Caco-2 (cell line): Measurements from ENCODE around the gene KRT81. TPM values are rescaled to one million over a fixed set of nuclear protein-coding genes. Genes with fewer than 3 reads are reported as not detected.

Experiments used
- BruUV-seq: library from RNA; stranded (reverse); fragments of 400-500 nt; replicated peaks from 2 replicates; lab custom pipeline; 2021; lab: Mats Ljungman, UMichigan
- CTCF ChIA-PET: fragments of 300-600 bp; sonication (Branson Sonifier 250); formaldehyde crosslinking; loops from one replicate; lab custom pipeline; 2022; ENCODE audit warnings: antibody characterized with exemption; lab: Charles Lee
- POLR2A ChIA-PET: fragments of 300-600 bp; sonication (Branson Sonifier 250); formaldehyde crosslinking; loops from one replicate; lab custom pipeline; 2022; ENCODE audit warnings: antibody characterized with exemption; lab: Charles Lee
- DNase-seq, 2 experiments: peaks; one replicate each; pipeline versions ENCODE4 v3.0.0 to v3.0.0-alpha.2; 2020 to 2022
- H3K27me3 ChIP-seq: replicated peaks from 2 replicates; pipeline ENCODE4 v1.6.0; 2011; ENCODE audit warnings: low read length; ENCODE audit not compliant: control insufficient read depth, insufficient read depth
- H3K36me3 ChIP-seq: 2 replicates; pipeline ENCODE4 v1.5.1; 2011; ENCODE audit warnings: low read length; ENCODE audit not compliant: control insufficient read depth, insufficient read depth
- H3K4me1 ChIP-seq: fragments of 250-450 bp; sonication (Bioruptor Pico); 2 replicates; pipeline ENCODE4 v1.5.1; 2020; ENCODE audit warnings: mild to moderate bottlenecking
- H3K4me3 ChIP-seq: 2 replicates; pipeline ENCODE4 v1.5.1; 2011; ENCODE audit warnings: low read depth, mild to moderate bottlenecking, control low read depth, low read length
- H3K9me3 ChIP-seq: fragments of 250-450 bp; sonication (Bioruptor Pico); 2 replicates; pipeline ENCODE4 v1.5.1; 2020; ENCODE audit warnings: mild to moderate bottlenecking, moderate library complexity
- H3K27ac Mint-ChIP-seq: one replicate; pipeline ENCODE4 v1.8.0; 2022; ENCODE audit warnings: mixed read lengths; ENCODE audit not compliant: unreplicated experiment
- H3K27me3 Mint-ChIP-seq: one replicate; pipeline ENCODE4 v1.8.0; 2022; ENCODE audit warnings: mixed read lengths; ENCODE audit not compliant: insufficient read depth, unreplicated experiment
- H3K36me3 Mint-ChIP-seq: one replicate; pipeline ENCODE4 v1.8.0; 2022; ENCODE audit warnings: mild to moderate bottlenecking, mixed read lengths; ENCODE audit not compliant: insufficient read depth, unreplicated experiment
- H3K4me1 Mint-ChIP-seq: one replicate; pipeline ENCODE4 v1.8.0; 2022; ENCODE audit warnings: low read depth, mixed read lengths; ENCODE audit not compliant: unreplicated experiment
- H3K4me3 Mint-ChIP-seq: one replicate; pipeline ENCODE4 v1.8.0; 2022; ENCODE audit warnings: mild to moderate bottlenecking, moderate library complexity, mixed read lengths; ENCODE audit not compliant: unreplicated experiment
- H3K9me3 Mint-ChIP-seq: one replicate; pipeline ENCODE4 v1.8.0; 2022; ENCODE audit warnings: mixed read lengths; ENCODE audit not compliant: unreplicated experiment
- intact Hi-C: fragments of 100-400 bp; cut with micrococcal nuclease; formaldehyde crosslinking; loops from one replicate; pipeline ENCODE4 v1.10.0; 2022; ENCODE audit not compliant: unreplicated experiment
- total RNA-seq: library from RNA; stranded (reverse); gene quantifications from 2 replicates; pipeline ENCODE4 v1.2.3, GENCODE V29; 2022
- TF ChIP-seq, protein P1 (sequence below), 2 experiments: fragments of 200-600 bp in 1 of 2; IDR thresholded peaks; 1 replicate in 1 of 2; 2 replicates in 1 of 2; pipeline versions ENCODE4 v1.5.1 to v1.8.0; 2011 to 2022; ENCODE audit warnings: antibody characterized with exemption in 1 of 2, control low read depth in 1 of 2, inconsistent platforms in 1 of 2, low read depth in 1 of 2, low read length in 1 of 2, mild to moderate bottlenecking in 1 of 2, moderate library complexity in 1 of 2; ENCODE audit not compliant: insufficient read depth in 1 of 2, severe bottlenecking in 1 of 2, unreplicated experiment in 1 of 2

KRT81 gene
- total RNA-seq, 1 experiment from 2014 or later: 0.45 TPM

- Mint-ChIP-seq H3K27ac (no peak overlapping the region), H3K4me3 (no peak overlapping the region), H3K4me1 (peaks cover 3% of the 10 kb centered on the region), H3K36me3 (no peaks in the 10 kb centered on the region), H3K27me3 (no peaks in the 10 kb centered on the region), H3K9me3 (peaks cover 2% of the 10 kb centered on the region)
- ChIA-PET CTCF (interaction anchor here (0.8 kb wide), 1 partner anchor 12 kb away, joined by 4 read pairs; no protein-coding TSS in a partner anchor), POLR2A (no interaction called here)
- no peak for DNase-seq
- no peak overlapping the region for H3K4me3 ChIP-seq
- BruUV-seq: no TSS peak
- H3K27me3 ChIP-seq: no peaks in the 10 kb centered on the region
- TF ChIP-seq, protein P1, sequence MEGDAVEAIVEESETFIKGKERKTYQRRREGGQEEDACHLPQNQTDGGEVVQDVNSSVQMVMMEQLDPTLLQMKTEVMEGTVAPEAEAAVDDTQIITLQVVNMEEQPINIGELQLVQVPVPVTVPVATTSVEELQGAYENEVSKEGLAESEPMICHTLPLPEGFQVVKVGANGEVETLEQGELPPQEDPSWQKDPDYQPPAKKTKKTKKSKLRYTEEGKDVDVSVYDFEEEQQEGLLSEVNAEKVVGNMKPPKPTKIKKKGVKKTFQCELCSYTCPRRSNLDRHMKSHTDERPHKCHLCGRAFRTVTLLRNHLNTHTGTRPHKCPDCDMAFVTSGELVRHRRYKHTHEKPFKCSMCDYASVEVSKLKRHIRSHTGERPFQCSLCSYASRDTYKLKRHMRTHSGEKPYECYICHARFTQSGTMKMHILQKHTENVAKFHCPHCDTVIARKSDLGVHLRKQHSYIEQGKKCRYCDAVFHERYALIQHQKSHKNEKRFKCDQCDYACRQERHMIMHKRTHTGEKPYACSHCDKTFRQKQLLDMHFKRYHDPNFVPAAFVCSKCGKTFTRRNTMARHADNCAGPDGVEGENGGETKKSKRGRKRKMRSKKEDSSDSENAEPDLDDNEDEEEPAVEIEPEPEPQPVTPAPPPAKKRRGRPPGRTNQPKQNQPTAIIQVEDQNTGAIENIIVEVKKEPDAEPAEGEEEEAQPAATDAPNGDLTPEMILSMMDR (IDR thresholded peaks at IDR 0.05; ENCODE audit: insufficient read depth in 1 of 2, low read depth in 1 of 2, low read length in 1 of 2, severe bottlenecking in 1 of 2, unreplicated experiment in 1 of 2): no peak
- H3K4me1 ChIP-seq: peaks cover 21% of the 10 kb centered on the region
- intact Hi-C loops: no loop called here
- peaks cover 16% of the 10 kb centered on the region for H3K9me3 ChIP-seq
- peaks cover under 1% of the 10 kb centered on the region; the same call in 1 of the 2 replicates for H3K36me3 ChIP-seq
These were observed 24.8 kb downstream of the KRT81 start for GRCh38 chr12:52266514-52266913.

- Mint-ChIP-seq H3K27ac (no peak overlapping the region), H3K9me3 (no peaks in the 10 kb centered on the region), H3K27me3 (no peaks in the 10 kb centered on the region), H3K36me3 (no peaks in the 10 kb centered on the region), H3K4me1 (peaks cover 6% of the 10 kb centered on the region), H3K4me3 (no peak overlapping the region)
- H3K9me3 ChIP-seq: peaks cover 19% of the 10 kb centered on the region
- H3K27me3 ChIP-seq: no peaks in the 10 kb centered on the region
- peaks cover 1% of the 10 kb centered on the region; the same call in 1 of the 2 replicates for H3K36me3 ChIP-seq
- DNase-seq: no peak
- H3K4me3 ChIP-seq: no peak overlapping the region
- H3K4me1 ChIP-seq: peaks cover 21% of the 10 kb centered on the region
- TF ChIP-seq, protein P1 (IDR thresholded peaks at IDR 0.05; ENCODE audit: insufficient read depth in 1 of 2, low read depth in 1 of 2, low read length in 1 of 2, severe bottlenecking in 1 of 2, unreplicated experiment in 1 of 2): no peak
- BruUV-seq: no TSS peak
- POLR2A ChIA-PET: no interaction called here
- CTCF ChIA-PET: interaction anchor here (0.5 to 1.8 kb wide), 2 partner anchors 15 to 45 kb away, joined by 3 to 6 read pairs; no protein-coding TSS in a partner anchor
- intact Hi-C loops: no loop called here
These were observed 26.9 kb downstream of the KRT81 start for GRCh38 chr12:52264435-52264825.

DNA sequence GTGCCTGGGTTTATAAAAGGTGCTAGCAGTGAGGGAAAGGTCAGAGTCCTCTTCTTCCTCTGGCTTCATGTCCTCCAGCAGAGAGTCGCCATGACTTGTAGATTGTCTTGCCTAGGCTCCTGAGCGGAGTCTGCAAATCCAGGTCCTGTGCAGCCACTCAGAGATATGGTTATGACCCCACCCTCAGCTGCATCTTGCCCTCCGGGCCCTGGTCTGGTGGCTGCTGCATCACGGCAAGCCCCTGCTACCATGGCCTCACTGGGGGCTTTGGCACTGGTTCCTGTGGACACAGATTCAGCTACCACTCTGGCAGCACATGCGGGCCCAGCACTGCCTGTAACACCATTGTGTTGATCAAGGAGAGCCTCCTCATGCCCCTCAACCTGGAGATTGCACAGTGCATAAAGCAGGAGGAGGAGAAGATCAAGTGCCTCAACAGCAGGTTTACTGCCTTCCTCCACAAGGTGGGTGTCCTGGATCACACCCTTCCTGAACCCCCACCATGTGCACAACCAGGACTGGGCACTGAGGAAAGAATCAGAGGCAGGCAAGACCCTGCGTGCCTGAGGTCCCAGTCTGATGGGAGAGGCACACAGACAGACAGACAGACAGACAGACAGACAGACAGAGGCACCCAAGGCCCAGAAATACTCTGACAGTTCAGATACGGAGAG lies 27.4 kb downstream of the KRT81 start:
- POLR2A ChIA-PET: no interaction called here

More for the DNA sequence above, 27.4 kb downstream of the KRT81 start:
- H3K4me1 ChIP-seq: peaks cover 21% of the 10 kb centered on the region
- H3K9me3 ChIP-seq: peaks cover 19% of the 10 kb centered on the region
- H3K9me3 Mint-ChIP-seq: no peaks in the 10 kb centered on the region
- H3K27me3 Mint-ChIP-seq: no peaks in the 10 kb centered on the region
- H3K36me3 Mint-ChIP-seq: no peaks in the 10 kb centered on the region
- no peak for DNase-seq
- H3K27ac Mint-ChIP-seq: no peak overlapping the region
- TF ChIP-seq, protein P1 (IDR thresholded peaks at IDR 0.05; ENCODE audit: insufficient read depth in 1 of 2, low read depth in 1 of 2, low read length in 1 of 2, severe bottlenecking in 1 of 2, unreplicated experiment in 1 of 2): no peak
- CTCF ChIA-PET: interaction anchor here (0.5 to 1.8 kb wide), 2 partner anchors 15 to 45 kb away, joined by 3 to 6 read pairs; no protein-coding TSS in a partner anchor
- H3K27me3 ChIP-seq: no peaks in the 10 kb centered on the region
- no peak overlapping the region for H3K4me3 Mint-ChIP-seq
- peaks cover 6% of the 10 kb centered on the region for H3K4me1 Mint-ChIP-seq
- intact Hi-C loops: loop anchor here (2.0 kb wide), 1 partner anchor 17 kb away; no protein-coding TSS in a partner anchor
- H3K4me3 ChIP-seq: no peak overlapping the region
- no TSS peak for BruUV-seq
- peaks cover 1% of the 10 kb centered on the region; the same call in 1 of the 2 replicates for H3K36me3 ChIP-seq
